ENCODE measurements around the gene FAM20C.

The FAM20C gene

DNA sequence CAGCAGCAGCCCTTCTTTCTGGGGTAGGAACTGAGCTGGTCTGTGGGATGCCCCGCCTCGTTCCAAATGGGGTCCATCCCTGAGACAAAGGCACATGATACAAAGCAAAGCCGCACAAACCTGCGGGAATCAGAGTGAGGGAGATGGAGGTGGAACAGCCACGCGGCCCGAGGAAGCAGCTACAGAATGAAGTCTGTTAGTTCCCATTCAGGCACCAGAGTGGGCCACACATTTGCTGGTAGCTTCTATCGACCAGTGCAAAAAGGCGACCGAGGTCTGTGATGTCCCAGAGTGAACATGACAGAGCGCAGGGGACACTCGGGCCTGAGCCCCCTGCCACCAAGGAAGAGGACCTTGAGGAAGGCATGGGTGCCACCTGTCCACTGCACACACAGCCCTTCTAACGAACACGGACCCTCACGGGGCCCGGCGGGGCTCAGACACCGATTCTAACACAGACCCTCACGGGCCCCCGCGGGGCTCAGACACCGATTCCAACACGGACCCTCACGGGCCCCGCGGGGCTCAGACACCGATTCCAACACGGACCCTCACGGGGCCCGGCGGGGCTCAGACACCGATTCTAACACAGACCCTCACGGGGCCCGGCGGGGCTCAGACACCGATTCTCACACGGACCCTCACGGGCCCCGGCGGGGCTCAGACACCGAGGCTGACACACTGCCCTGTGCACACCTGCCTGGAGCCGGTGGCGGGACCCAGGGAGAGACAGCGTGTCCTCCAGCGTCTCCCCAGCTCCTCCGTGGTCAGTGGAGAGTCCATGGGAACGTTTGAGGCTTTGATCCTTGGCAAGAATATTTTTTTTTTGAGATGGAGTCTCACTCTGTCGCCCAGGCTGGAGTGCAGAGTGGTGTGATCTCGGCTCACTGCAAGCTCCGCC, 32.8 kb upstream of the FAM20C start:
- DNase-seq (ENCODE audit: low spot score): no peak

DNA sequence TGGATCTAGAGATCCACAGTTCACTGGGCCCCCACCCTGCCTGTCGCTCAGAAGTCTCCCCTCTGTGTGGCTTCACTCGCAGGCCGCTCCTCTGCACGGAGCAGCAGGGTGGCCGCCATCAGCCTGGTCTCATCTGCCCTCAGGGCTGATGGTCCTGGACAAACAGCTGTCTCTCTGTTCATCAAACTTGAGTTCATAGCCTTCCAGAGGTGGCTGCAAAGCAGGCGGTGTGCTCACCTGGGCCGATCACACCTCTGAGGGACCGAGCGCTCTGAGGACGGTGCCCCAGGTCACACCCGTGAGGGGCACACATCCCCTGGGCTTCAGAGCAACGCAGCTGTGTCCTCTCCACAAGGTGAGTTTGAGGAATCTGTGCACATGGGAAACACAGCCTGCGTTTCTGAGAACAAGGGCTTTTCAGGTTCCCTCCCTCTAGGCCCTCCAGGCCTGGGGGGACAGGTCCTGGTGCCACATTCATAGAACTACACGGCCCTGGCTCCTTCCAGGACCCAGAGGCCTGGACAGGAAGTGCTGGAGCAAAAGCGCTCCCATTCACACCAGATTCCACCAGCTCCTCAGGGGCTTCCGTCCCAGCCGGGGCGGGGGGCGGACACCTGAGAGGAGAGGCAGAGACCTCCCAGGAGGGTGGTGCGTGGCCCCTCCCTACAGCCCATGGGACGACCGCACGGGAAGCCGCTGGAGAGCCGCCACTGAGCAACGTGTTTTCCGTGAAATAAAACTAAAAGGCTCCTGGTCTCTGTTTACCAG, 31.2 kb upstream of the FAM20C start:
- no peak for DNase-seq (ENCODE audit: low spot score)

DNA sequence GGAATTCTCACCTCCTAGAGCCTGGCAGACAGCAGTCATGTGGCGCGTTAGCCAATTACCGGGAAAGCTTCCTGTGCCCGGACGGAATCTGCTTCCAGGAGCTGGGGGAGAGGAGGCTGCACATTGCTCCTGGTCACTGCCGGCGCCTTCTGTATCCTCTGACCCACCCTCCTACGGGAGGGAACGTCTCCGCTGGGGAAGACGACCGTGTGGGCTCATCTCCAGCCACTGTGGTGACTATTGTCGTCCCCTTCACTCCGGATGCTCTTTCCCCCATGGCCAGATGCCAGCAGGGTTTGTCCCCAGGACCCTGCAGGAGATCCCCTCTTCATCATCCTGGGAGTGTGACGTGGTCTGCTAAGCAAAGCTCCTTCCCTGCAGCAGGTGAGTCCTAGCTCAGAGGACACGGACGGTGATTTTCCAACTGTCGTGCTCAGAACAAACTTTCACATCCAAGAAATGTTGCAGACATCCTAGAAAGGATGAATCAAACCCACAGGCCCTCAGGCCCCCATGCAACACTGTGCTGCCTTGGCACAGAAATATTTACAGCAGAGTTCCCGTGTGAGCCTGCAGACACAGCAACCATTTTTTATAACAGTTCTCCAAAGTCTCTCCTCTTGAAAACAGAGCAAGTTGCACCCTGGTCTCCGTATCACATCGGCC, 29.6 kb upstream of the FAM20C start:
- no peak for DNase-seq (ENCODE audit: low spot score)

DNA sequence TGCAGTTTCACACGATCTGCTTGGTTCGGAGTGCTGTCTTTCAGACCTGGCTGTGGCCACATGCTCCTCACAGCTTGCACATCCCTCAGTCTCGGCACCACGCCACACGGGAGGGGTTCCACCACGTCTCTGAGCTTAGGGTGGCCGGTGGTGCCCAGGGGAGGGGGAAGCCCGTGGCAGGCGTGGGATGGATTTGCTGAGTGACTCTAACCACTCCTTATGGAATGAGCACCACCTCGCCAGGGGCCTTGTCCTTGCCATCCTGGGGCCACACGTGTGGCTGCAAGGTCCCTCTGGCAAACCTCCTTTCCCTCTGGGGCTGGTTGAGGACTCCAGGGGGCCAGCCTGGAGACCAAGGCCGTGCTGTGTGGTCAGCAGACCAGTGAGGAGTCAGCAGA, 29.1 kb upstream of the FAM20C start:
- no peak for DNase-seq (ENCODE audit: low spot score)

DNA sequence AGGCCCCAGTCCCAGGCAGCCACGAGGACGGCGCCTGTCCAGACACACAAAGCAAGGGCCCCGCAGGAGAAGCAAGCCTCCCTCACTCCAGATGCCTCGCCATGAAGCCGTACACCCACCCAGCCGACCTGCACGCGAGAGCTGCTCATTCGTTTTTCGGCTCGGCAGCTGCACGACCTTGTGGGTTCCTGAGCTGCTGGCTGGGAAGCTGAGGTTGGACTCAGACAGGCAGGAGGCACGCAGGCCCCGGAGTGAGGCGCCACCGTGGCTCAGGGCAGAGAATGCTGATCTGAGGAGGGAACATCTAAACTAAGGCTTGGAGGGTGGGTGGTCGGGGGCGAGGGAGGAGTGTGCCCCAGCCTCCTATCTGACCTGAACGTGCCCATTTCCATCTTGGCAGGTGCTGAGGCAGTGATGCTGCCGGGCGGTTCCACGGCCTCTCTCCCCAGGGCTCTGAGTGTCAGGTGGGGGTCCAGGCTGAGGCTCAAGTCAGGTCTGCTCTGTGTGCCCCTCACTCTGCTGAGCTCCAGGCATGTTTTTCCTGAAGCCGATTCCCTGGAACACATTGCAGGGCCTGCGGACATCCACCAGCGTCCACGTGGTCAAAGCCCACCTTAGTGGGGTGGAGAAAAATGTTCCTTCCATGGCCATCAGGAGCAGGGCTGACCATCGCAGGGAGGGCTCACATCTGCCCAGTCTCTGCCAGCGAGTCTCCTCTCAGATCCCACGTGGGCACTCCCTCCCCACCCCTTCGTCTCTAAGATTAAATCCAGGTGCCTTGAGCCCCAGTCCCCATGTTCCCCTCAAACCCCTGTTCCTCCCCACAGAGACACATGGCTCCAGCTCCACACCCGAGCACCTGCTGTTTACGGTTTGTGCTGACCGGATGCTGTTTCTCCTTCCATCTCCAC, 28.1 kb upstream of the FAM20C start:
- no peak for DNase-seq (ENCODE audit: low spot score)

DNA sequence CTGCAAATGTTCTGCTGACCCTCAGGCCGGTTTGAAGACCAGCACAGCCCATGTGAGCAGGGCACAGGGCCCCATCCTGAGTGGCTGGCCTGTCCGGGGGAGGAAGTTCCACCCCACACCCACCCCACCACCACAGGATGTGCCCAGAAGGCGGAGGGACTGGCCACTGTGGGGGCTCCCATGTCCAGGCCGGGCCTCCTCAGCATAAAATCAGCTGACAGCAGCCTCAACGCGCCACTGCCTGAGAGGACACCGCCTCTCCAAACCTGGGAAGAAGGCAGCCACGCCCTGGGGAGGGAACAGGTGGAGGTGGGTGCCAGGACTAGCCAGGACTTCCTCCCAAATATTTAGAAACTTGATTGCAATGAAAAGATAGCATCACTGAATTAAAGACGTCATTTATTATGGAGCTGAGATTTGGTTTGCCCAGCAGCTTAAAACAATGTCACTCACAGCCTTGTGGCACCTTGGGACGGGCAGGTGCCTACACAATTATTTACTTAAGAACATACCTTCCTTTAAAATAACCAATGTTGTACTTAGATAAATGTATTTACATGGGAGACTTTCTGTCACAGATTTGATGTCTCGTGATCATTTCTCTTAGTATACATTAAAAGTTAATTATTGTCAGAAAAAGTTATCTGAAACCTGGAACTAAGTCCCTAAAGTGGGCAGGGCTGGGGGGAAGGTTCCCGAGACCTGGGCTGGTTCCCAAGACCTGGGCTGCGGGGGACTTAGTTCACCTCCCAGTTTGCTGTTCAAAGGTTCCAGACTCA, 27.3 kb upstream of the FAM20C start:
- DNase-seq (ENCODE audit: low spot score): no peak

DNA sequence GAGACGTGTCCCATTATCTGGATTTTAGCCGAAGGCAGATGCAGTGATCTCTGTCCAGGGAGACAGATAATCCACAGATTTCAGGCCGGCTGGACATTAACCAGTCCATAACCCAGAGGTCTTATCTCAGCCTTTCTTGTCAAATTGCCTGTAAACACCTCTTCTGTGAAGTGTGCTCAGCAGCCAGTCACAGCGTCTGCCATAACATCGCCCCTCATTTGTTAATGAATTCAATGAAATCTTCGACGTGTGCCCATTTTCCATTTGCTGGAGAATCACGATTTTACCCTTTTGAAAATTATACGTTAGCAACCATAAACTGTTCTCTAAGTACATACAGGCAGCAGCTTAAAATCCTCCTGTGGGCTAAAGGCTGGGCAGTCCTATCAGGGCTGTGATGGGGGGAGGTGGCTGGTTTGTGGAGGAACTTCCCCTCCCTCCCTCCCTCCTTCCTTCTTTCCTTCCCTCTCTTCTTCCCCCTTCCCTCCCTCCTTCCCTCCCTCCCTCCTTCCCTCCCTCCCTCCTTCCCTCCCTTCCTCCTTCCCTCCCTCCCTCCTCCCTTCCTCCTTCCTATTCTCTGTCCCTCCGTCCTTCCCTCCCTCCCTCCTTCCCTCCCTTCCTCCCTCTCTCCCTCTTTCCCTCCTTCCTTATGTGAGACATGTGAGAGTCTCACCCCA, 26.6 kb upstream of the FAM20C start:
- DNase-seq (ENCODE audit: low spot score): no peak

DNA sequence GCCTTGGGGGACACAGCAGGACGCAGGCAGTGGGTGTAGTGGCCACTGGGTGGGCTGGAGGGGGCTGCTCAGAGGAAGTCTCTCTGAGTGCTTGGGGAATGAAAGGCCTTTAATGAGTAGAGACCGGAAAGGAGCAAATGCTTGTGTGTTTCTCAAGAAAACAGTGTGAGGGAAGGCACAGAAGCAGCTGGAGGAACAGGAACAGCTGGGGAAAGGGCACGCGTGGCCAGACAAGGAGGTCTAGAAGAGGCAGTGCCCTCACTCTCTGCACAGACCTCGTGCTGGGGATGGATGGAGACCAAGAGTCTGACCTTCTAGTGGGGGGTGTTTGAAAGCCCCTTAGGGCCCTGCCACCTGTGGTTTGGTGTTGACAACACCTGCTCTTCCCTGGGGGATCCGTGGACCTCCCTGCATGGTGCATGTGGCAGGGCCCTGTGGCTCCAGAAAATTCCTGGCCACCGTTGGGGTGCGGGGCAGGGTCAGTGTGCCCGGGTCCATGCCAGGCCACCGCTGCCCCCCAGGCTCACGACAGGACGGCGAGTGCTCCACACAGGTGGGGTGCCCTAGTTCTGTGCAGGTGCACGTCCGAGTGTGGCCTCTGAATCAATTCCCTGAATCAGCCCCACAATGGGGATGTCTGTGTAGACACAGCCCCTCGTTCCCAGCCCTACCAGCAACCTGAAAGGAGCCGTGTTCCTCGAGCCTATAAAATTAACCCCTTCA, 25.9 kb upstream of the FAM20C start:
- no peak for DNase-seq (ENCODE audit: low spot score)

DNA sequence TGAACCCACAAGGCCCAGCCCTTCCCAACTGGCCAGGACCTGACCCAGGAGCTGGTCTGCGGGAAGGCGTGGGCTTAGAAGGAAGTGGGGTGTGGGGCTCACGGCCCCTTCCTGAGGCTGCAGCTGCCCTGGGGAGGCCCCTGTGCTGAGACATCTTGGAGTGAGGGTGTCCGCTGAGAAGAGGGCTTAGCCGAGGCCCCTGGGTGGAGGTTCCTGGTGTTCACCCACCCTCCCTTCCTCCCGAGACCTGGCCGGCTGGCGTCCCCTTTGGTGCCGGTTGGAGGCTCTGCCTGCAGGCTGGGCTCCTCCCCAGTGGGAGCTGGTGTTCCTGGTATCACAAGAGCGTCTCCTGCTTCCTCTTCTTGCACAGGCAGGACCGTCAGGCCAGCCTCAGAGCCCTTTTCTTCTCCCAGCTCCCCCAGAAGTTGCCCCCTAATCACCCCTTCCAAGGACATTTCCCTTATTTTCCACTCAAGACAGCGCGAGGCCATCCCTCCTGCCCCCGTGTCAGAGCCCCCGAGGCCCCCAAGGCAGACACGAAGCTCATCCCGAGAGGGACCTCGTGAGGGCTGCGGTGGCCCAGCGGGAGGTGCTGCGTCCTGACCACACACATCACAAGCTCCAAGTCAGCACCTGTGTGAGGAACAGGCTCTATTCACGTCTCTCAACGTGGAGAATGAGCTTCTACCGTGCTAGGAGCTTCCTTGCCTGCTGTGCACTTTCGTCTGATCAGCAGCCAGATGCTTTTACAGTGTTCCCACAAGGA, 25.1 kb upstream of the FAM20C start:
- DNase-seq (ENCODE audit: low spot score): no peak

DNA sequence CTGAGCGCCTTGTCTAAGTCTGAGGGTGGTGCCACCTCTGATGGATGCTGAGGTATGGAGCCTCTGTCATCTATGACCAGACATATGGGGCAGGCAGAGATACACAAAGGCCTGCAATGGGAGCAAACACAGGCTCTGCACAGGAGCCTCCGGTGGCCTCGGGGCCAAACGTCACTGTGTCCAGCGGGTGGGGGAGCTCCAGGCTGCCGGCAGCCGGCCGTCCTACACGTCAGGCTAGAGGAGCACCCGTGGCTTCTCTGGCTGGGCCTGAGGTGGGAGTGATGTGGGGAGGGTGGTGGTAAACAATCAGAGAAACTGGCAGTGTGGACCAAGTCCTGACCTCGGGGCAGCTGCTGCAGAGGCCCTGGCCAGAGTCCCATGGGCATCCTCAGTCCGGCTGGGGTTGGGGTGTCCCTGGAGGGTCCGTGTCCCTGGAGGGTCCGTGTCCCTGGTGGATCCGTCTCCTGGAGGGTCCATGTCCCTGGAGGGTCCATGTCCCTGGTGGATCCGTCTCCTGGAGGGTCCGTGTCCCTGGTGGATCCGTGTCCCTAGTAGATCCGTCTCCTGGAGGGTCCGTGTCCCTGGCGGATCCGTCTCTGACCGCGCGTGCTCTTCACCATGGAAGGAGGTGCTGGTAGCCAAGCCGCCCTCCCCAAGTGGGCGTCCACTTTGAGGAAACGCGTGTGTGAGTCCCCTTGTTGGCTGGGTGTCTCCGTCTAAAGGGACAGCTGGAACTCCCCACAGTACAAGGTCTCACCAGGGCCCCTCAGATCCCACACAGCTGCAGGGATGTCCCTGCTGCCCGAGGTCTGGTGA, 24.2 kb upstream of the FAM20C start:
- no peak for DNase-seq (ENCODE audit: low spot score)

DNA sequence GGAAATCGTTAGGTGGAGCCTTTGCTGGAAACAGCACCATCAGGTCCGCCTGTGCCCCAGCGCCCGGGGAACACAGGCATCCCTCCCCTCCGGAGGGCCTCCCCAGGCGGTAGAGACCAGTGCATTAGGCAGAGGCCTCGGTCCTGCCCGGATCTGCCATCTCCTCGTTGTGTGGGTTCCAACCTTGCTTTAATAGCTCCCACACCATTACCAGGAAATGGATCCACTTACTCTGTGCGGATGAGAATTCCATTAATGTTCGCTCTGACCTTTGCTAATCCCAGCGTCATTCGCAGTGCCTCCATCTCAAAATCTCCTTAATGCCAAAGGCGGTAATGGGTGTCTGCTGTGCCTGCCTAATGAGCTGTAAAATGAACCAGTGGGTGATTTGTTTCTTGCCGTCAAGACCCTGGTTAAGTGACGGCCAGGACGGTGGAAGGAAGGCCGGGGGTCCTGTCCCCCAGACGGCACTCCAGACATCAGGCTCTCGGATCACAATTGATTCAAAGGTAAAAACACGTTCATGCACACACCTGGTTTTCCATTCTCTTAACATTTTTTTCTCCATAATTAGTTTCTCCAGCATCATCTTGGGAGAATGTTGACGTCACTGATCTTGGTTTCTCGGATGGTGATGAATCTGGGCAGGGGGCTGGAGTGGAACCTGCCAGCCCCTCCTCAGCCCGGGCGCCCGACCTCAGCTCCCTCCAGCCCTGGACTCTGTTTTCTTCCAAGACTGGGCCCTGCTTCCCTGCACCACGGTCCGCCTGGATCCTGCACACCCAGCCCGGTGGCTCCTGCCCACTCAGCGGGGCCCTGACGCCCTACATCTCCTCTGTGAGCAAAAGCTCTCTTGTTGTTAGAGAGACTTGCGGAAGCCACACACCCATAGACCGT, 22.8 kb upstream of the FAM20C start:
- DNase-seq (ENCODE audit: low spot score): no peak

DNA sequence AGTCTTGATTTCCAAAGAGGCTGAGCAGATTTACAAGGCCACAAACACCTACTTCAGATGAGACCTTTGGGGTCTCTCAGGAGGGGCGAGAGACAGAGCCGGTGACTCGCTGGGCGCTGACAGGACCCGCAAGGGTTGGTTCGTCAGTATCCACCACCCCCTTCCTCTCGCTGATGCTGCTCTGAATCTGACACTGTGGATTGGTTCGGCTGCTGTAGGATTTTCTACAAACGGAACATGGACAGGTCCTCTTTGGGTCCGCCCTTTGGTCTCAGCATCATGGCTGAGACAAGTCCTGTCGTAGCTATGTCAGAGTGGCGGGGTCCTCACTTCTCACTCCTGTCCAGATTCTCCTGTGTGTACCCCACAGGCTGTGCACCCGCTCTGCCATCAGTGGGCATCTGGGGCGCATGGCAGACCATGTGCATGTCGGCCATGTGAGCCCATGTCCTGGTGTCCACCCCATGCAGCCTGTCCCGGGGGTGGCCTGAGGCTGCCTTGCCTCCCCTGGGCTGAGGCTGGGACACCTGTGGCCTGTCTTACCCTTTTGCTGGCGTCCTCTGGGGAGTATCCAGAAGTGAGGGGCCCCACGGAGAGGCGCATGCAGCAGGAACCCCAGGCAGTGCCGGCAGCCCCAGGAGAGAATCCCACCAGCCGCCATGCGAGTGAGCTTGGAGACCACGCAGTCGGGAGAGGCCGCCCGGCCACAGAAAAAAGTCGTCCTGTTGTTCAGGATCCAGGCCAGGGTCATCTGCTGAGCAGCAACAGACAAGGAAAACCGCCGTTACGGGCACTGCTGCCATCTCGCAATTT, 21.6 kb upstream of the FAM20C start:
- DNase-seq (ENCODE audit: low spot score): no peak

DNA sequence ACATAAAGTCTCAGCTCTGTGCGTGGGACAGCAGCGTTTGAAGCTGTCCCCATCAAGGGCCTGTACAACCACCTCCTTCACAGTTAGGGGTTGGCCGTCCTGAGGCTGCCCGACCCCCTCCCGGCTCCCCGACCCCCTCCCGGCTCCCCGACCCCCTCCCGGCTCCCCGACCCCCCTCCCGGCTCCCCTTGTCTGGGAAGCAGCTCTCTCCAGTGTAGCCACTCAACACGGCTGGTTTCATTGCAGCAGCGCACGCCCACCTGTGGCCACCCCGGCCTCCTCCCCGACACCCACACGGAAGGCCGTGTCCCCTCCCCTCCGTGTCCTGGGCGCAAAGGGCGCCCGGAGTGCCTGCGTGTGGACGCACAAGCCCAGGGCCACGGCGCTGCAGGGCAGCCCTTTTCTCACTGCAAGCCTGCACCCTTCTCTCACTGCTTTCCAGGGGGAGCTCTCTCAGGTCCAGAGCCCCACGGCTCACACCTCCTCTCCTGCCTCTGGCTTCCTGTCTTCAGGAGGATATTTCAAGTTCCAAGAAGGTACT, 20.9 kb upstream of the FAM20C start:
- no peak for DNase-seq (ENCODE audit: low spot score)

DNA sequence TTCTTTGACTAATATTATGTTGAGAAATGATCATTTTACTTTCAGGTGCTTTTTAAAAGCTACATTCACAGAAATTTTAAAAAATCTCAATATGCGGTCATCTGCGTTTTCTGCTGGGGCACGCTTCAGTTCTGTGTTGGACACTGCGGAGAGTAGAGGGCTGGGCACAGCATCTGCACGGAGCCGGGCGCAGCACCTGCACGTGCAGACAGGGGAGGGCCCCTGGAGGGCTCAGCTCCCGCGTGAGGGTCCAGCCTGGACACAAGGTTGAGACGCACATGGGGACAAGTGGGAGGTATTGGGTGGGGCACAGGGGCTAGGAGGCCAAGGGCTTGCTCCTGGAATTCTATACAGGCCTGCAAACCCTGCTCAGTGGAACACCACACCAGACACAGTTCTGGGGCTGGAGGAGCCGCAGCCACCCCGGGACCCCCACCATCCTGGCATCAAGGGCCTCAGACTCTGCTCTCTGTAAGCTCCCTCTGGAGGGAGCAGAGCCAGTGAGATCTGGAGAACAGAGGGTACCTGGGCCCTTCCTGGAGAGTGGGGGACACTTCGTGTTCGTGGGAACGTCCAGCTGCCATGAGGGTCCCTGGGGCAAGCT, 20.4 kb upstream of the FAM20C start:
- DNase-seq (ENCODE audit: low spot score): no peak

DNA sequence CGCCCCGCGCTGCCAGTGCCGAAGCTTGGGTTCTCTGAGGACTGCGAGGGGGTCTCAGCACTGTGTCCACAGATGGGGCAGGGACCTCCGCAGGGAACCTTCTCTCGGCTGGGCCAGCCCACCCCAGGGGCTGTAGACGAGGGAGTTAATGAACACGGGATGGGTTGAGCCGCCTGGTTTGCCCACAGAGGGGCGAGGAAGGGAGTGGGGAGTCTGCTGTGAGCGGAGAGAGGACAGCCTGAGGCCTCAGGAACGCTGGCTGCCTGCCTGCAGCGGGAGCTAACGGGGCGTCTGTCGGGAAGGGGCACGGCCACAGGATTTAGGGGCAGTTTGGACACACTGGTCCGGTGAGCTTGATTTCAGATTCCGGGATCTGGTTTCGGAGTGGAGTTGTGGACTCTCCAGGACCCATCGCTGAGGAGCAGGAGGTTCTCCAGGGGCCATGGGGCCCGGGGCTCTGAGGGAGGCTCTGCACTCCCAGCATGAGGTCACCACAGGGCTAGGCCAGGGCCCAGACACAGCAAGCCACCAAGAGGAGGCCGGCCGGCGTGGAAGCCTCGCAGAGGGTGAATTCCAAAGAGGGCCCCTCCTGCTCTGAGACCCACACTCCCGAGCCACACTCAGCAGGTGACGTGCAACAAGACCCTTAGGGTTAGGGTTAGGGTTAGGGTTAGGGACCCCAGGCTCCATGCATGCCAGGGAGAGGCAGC, 19.0 kb upstream of the FAM20C start:
- no peak for DNase-seq (ENCODE audit: low spot score)
